ENCODE data around the gene HOXC6. TPM values are rescaled to one million over a fixed set of nuclear protein-coding genes. Genes with fewer than 3 reads are reported as not detected.

HOXC6 gene
- total RNA-seq, 2 experiments from 2014 or later, result not detected

- H3K9me3 ChIP-seq (ENCODE audit: control insufficient read depth in 1 of 2, insufficient read depth in 1 of 2, low read length in 2 of 2), result peaks cover 0 to 60% of the 10 kb centered on the region in 2 experiments
- intact Hi-C loops (cut with DNase I, micrococcal nuclease), result loop anchor here in 1 of 2 experiments (5.0 to 10.0 kb wide), 2 partner anchors 37 to 365 kb away; partner anchors contain the start of gene GPR84
- Mint-ChIP-seq H3K4me3 (peak overlapping the region; percentile 67), H3K4me1 (ENCODE audit: low read depth) (peaks cover 52% of the 10 kb centered on the region), H3K27me3 (peaks cover 100% of the 10 kb centered on the region), H3K9me3 (no peaks in the 10 kb centered on the region), H3K27ac (no peak overlapping the region), H3K36me3 (ENCODE audit: low read depth) (no peaks in the 10 kb centered on the region)
- ChIA-PET POLR2A (interaction anchor here (1.0 to 1.1 kb wide), 3 partner anchors 9 to 189 kb away, joined by 3 to 6 read pairs (median 3); partner anchors contain the start of genes HOXC8 and SMUG1), CTCF (interaction anchor here (0.7 to 2.0 kb wide), 5 partner anchors 33 to 208 kb away, joined by 3 to 7 read pairs (median 4); partner anchors contain the start of gene HOXC5)
- H3K27ac ChIP-seq (ENCODE audit: low read depth in 1 of 2, low read length in 2 of 2), result no peak overlapping the region
- ATAC-seq (ENCODE audit: poor library complexity) (peak; percentile 16), DNase-seq (peak in 1 of 14 experiments; percentile 45)
- H3K4me1 ChIP-seq (ENCODE audit: insufficient read depth, low read length), result peaks cover 57% of the 10 kb centered on the region
- peaks cover 96 to 98% of the 10 kb centered on the region in 2 experiments for H3K27me3 ChIP-seq (ENCODE audit: control insufficient read depth in 1 of 2, insufficient read depth in 2 of 2, low read length in 2 of 2)
- no peak for TF ChIP-seq CTCF (IDR thresholded peaks at IDR 0.05)
- peak overlapping the region; percentile 19 for H3K4me3 ChIP-seq (ENCODE audit: low read length)
- no peaks in the 10 kb centered on the region for H3K36me3 ChIP-seq (ENCODE audit: insufficient read depth, low read length)
Measured at GRCh38 chr12:53999559-54000115, 28.6 kb upstream of the HOXC6 start.

- ATAC-seq (ENCODE audit: poor library complexity) (no peak), DNase-seq (no peak)
- no peak within 1 kb of the TSS for H3K27ac Mint-ChIP-seq
- peak within 1 kb of the TSS; percentile 19 for H3K4me3 ChIP-seq (ENCODE audit: low read length)
- H3K27ac ChIP-seq (ENCODE audit: low read depth in 1 of 2, low read length in 2 of 2), result no peak within 1 kb of the TSS
- H3K4me3 Mint-ChIP-seq, result peak within 1 kb of the TSS; percentile 67
- H3K36me3 ChIP-seq (ENCODE audit: insufficient read depth, low read length), result no peaks in the 10 kb centered on the region
- intact Hi-C loops (cut with DNase I, micrococcal nuclease), result loop anchor here in 1 of 2 experiments (10.0 kb wide), 1 partner anchor 364 kb away; the partner anchor contains the start of gene GPR84
- ChIA-PET POLR2A (interaction anchor here (1.0 to 1.1 kb wide), 3 partner anchors 8 to 188 kb away, joined by 3 to 6 read pairs (median 3); partner anchors contain the start of genes HOXC8 and SMUG1), CTCF (interaction anchor here (0.7 to 2.0 kb wide), 4 partner anchors 32 to 208 kb away, joined by 3 to 7 read pairs (median 4); partner anchors contain the start of gene HOXC5)
- no peak for TF ChIP-seq CTCF (IDR thresholded peaks at IDR 0.05)
- H3K9me3 Mint-ChIP-seq, result no peaks in the 10 kb centered on the region
- no peaks in the 10 kb centered on the region for H3K36me3 Mint-ChIP-seq (ENCODE audit: low read depth)
- peaks cover 96 to 98% of the 10 kb centered on the region in 2 experiments for H3K27me3 ChIP-seq (ENCODE audit: control insufficient read depth in 1 of 2, insufficient read depth in 2 of 2, low read length in 2 of 2)
- H3K4me1 ChIP-seq (ENCODE audit: insufficient read depth, low read length), result peaks cover 53% of the 10 kb centered on the region
- H3K4me1 Mint-ChIP-seq (ENCODE audit: low read depth), result peaks cover 45% of the 10 kb centered on the region
- peaks cover 0 to 60% of the 10 kb centered on the region in 2 experiments for H3K9me3 ChIP-seq (ENCODE audit: control insufficient read depth in 1 of 2, insufficient read depth in 1 of 2, low read length in 2 of 2)
- peaks cover 100% of the 10 kb centered on the region for H3K27me3 Mint-ChIP-seq
Measured at GRCh38 chr12:54000116-54001114, 27.8 kb upstream of the HOXC6 start, which contains the start of gene HOXC9. Gene HOXC9 (plus strand): TSS chr12:54000161. CDS start chr12:54000189, 28 bp downstream.

Data from CD4-positive, alpha-beta T cell (primary cell).